ENCODE results near the gene GYS1.

Gene GYS1

DNA sequence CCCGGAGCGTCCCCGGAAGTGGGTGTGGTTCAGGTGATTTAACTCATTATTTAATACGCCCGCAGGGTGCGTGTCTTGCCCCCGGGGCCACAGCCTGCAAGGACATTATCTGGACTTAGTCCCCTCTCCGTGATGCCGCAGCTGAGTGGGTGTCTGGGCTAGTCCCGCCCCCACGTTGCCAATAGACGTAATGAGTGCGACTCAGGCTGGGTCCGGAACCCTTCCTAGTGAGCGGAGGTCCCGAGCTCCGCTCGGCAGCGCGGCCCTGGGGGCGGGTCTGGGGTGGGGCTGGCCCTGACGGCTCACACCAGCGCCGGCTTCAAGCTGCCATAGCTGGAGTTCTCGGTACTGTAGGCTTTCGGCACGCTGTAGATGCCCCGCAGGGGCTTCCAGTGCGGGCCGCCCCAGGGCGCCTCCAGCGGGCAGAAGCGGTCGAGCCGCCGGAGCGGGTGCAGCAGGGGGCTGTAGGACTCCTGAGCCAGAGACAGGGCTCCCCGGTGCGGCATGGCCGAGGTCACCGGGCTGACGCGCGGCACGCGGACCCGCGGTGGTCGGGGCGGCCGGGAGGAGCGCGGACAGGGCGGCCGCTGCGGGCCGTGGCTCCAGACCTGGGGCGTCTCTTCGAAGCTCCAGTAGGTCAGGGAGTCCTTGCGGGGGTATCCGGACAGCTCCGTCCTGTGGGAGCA is 24.7 kb upstream of the GYS1 start:
- DNase-seq (ENCODE audit: low read depth), result peak; percentile 44

DNA sequence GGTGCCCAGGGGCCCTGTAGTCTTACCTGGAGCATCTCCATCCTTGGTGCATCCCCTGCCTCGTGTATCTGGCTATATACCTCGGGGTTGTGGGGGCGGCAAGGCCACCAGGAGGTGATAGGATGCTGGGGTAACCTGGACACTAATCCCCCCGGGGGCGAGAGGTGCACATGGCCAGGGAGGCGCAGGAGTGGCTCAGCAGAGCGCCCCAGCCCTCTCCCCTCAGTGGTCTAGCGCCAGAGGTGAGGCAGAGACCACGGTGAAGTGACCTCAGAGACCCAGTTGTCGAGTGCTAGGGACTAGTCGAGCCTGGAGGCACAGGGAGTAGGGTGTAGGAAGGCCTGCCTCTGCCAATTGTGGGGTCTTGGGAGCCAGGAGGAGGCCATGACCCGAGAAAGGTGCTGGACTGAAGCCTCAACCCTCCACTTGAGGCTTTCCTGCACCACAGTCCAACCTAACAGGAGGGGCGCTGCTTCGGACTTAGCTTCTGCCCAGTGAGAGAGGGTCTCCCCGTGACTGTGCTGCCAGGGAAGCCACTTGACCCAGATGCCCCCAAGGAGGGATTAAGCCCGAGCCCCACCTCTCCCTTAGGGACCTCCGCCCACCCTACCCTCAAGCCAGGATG is 24.0 kb upstream of the GYS1 start, which contains the start of gene LHB:
LHB (minus strand) TSS at position 51 of the 625 bp plus-strand sequence; CDS start at position 41, 10 bp downstream.
- no peak for DNase-seq (ENCODE audit: low read depth)

DNA sequence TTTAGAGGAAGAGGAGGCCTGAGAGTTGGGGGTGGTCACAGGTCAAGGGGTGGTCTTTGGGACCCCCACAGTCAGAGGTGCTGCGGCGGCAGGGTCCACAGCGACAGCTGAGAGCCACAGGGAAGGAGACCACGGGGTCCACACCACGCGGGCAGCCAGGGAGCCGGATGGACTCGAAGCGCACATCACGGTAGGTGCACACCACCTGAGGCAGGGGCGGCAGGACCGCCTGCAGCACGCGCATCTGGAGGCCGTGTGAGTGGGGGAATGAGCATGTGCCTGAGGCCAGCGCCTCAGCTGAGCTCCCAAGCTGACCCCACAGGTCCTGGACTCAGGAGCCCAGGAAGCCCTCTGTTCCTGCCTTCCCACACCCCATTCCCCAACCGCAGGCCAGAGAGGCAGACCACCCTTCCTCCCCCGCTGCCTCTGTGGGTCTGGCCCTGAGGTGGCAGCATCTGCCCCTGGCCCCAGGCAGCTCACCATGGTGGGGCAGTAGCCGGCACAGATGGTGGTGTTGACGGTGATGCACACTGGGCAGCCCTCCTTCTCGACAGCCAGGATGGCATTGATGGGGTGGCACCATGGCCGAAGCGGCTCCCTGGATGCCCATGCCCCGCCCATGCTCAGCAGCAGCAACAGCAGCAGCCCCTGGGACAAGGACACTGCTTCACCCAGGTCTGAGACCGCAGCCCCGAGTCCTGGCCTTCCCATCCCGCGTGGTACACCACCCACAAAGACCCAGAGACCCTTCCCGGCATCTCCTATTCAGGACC is 23.1 kb upstream of the GYS1 start:
- no peak for DNase-seq (ENCODE audit: low read depth)

DNA sequence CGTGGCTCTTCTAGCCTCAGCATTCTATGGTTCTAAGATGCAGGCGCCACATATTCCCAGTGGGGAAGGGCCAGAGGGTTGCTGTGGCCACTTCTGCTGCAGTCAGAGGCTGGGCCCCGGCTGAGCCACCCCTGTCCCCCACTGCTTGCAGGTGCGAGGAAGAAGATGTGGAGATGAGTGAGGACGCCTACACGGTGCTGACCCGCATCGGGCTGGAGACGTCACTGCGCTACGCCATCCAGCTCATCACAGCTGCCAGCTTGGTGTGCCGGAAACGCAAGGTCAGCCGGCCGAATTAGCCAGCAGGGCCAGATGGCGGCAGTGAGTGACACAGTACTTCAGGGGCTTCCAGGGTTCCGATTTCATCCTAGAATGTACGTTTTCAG is 21.8 kb upstream of the GYS1 start:
- no peak for DNase-seq (ENCODE audit: low read depth)

DNA sequence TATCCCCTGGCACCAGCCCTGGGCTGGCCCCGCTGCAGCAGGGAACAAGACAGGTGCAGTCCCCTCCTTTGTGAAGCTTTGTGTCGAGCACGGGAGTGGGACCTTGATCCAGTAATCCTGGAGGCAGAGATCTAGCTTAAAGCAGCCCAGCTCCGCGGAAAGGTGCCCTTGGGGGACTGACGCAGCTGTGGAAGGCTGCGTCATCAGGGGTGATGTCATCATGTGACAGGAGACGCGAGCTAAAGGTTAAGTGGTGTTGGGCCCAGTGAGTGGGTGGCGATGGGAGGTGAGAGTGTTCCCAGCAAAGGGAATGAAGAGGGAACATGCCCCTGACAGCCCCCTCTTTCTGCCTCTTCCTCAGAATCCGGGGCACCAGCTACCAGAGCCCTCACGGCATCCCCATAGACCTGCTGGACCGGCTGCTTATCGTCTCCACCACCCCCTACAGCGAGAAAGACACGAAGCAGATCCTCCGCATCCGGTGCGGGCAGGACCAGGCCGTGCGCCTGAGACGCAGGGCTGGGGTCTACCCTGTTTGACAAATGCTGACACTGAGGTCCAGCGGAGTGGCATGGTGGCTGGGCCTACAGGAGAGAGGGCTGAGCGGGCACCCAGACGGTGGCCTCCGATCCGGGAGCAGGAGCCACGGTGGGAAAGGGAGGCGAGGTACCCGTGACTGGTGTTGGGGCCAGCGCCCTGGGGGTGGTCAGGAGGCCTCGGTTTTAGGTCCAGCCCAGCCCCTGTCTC is 21.2 kb upstream of the GYS1 start:
- no peak for DNase-seq (ENCODE audit: low read depth)

DNA sequence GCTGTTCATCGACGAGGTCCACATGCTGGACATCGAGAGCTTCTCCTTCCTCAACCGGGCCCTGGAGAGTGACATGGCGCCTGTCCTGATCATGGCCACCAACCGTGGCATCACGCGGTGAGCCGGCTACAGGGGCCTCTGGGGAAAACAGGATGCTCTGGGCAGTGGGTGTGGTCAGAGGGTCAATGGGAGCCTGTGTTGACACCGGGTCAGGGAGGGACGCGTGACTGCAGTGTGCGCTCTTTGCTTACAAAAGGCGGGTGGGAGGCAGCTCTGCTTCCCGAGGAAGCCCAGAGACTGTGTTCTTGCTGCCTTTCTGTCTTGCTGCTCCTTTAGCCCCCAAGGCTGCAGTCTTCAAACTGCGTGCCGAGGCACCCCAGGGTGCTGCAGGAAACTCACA is 18.1 kb upstream of the GYS1 start:
- no peak for DNase-seq (ENCODE audit: low read depth)

DNA sequence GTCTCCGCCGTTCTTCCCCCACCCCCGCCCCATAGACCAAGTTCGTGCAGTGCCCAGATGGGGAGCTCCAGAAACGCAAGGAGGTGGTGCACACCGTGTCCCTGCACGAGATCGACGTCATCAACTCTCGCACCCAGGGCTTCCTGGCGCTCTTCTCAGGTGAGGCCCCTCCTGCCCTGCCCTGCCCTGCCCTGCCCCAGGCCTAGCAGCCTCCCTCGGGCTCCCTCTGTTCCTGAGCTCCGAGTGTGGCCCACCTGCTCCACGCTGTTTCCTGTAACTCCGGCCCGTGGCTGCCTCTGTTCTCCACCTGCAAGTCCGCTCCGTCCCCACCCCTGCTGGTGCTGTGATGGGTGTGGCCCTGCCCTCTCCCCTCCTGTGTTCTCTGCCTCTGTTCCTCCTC is 17.3 kb upstream of the GYS1 start:
- no peak for DNase-seq (ENCODE audit: low read depth)

DNA sequence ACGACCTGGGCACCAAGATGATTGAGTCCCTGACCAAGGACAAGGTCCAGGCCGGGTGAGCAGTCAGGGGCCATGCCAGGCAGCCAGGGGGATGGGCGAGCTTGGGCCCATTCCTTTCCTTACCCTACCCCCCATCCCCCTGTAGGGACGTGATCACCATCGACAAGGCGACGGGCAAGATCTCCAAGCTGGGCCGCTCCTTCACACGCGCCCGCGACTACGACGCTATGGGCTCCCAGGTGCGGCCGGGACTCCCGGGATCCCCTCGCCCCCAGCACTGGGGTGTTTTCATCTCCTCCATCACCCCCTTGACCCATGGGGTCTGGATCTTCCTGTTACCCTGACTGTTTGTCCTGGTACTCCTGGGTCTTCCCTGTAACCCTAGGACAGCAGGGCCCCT is 16.7 kb upstream of the GYS1 start:
- no peak for DNase-seq (ENCODE audit: low read depth)

DNA sequence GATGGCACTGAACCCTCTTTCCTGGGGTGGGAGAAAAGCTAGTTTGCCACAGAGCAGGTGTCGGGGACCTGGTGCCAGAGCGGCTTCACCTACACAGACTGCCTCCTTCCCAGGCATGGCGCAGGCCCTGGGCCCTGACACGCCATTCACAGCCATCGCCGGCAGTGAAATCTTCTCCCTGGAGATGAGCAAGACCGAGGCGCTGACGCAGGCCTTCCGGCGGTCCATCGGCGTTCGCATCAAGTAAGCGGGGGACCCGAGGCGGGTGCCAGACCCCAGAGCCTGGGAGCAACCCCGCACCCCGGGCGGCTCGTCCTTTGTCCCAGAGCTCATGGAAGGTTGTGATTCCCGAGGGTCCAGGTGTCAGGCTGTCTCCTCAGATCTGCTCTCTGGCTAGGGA is 13.8 kb upstream of the GYS1 start:
- no peak for DNase-seq (ENCODE audit: low read depth)

DNA sequence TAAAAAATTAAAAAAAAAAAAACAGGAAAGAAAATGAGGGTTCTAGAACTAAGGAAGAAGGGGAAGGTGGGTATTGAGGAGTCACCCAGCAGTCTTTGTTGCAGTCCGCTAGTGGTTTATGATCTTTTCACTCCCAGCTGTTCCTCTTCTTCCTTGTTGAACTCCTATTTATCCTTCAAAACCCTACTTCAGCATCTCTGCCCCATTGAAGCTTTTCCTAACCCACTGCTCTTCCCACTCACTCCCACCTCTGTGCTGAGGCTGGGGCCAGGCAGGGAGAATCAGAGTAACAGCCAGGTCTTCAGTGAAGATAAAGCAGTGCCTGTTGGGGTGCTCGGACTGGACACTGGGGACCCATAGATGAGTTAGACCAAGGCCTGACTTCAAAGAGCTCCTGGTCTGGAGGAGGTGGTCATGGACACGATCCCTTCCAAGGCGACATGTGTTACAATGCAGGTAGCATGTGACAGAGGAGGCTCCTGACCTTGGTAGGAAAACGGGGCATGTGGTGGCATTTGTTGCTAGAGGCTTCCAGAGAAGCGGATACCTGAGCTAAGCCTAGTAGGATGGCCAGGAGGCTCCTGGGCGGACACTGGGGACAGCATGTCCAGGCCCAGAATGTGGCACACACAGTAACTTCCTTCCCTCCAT is 12.0 kb upstream of the GYS1 start:
- DNase-seq (ENCODE audit: low read depth), result no peak

DNA sequence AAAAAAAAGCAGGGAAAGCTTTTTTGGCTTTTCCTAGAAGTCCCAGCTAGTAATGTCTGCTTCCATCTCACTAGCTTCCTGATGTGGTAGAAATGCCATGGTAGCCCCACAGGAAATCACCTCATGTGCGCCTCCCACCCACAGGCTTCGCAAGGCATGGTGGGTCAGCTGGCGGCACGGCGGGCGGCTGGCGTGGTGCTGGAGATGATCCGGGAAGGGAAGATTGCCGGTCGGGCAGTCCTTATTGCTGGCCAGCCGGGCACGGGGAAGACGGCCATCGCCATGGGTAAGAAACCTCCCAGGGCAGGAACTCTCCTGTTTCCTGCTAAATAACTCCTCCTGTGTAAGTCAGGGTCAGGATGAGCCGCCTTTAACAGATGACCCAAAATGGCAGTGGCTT is 11.0 kb upstream of the GYS1 start:
- no peak for DNase-seq (ENCODE audit: low read depth)

DNA sequence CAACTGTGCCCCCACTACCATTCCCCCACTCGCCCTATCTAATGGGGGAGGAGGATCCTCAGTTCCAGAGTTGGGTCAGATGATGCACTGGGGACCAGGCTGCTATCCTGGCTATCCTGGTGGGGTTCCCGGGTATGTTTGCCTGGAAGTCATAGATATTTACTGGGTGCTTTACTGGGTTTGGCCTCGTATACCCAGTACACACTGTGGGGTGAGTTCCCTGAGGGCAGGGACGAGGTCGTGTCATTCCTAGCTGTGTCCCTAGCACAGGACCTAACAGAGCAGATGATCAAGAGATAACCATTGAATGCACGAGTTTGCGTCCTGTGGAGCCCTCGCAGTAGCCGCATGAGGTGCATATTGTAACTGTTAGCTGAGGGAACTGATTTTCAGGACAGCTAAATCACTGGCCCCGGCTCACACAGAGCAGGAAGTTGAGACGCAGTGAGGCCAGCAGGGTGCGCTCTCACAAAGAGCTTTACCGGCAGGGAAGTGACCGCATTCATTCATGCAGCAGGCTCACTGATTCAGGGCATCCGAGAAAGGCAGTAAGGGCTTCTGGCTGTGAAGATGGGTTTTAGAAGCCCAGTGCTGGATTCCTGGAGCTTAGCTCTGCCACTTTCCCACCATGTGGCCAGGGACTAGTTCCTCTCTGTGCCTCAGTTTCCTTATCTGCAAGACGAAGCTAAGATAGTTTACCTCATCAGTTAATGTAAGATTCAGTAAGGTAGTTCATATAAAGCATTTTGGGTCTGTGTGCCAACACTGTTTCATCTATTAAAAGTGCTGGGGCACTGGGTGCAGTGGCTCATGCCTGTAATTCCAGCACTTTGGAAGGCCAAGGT is 6.6 kb upstream of the GYS1 start:
- peak; percentile 32 for DNase-seq (ENCODE audit: low read depth)

DNA sequence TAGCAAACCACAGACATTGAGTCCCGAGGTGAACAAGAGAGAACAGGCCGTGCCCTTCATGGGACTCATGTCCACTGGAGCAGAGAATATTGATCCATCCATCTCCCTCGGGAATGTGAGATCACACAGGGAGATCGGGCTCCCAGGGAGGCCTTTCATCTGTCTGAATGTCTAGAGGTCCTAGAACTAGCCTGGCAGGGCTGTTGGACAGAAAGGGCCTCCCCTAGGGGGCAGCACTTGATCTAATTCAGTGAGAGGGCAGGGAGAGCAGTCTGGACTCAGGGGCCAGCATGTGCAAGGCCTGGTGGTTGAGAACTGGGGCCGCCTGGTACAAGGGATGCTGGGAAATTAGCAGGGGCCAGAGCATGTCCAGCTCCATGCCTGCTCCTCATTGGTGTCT is 4.9 kb upstream of the GYS1 start:
- no peak for DNase-seq (ENCODE audit: low read depth)

DNA sequence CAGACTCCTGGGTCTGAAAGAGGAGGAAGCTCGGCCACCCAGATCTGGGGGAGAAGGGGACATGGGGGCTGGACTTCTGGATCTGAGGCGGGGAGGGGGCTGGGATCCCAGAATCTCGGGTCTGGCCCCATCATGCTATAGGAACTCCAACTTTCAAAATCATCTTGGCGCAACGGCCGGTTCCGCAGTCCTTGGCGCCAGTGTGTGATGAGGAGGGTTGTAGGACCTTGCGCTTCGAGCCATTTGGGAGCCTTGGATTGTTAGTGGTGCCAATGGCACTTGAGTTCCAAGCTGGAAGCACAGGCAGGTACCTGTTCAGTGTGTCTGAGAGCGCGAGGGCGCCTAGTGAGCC is 902 bp upstream of the GYS1 start:
- no peak for DNase-seq (ENCODE audit: low read depth)

DNA sequence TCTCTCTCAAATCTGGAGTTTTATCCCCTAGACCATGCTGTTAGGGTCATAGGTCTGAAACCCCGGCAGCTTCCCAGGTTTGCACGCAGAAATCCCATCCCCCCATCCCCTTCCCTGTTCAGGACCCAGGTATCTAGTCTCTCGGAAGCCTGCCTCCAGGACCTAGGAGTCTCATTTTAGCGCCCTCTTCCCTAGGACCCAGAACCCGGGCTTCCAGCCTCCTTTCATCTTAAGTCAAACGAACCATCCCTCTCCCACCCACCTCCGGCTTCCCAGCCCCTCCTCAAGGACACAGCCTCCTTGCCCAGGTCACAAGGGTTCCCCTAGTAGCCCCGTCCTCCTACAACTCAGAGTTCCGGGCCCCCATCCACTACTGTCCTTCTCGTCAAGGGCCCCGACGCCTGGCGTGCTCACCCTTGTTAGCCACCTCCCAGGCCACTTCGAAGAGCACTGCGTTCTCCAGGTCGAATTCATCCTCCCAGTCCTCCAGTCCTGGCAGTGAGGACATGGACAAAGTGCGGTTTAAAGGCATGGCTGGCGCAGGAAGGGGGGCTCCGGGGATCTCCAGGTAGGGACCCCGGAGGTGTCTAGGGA is 431 bp downstream of the GYS1 start:
- no peak for DNase-seq (ENCODE audit: low read depth)

DNA sequence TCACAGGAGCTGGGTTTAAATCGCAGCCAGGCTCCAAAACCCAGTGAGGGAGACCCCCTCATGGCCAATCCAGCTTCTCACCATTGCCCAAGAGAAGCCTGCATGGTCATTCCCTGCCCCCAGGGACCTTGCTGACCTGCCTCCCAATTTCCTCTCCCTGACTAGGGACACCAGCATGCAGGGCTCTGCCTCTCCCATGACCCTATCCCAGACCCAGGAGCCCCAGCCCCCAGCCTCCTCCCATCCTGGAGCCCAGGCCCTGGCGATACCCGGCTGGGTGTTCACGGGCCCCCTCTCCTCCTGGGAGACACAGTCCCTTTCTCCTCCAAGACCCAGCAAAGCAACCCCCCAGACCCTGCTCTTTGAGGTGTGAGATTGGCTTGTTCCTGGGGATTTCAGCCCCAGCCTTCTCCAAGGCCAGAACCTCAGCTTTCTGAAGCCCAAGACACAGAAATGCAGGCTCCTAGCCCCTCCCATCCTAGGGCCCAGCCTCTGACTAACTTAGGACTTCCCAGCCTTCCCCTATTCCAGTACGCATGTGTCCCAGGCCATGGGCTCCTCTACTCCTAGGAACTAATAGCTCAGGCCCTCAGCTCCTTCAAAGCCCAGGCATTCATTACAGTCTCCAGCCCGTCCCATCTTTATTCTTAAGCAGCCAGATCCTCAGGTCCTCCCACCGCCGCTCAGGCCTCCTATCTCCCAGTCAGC is 1.1 kb downstream of the GYS1 start:
- no peak for DNase-seq (ENCODE audit: low read depth)

DNA sequence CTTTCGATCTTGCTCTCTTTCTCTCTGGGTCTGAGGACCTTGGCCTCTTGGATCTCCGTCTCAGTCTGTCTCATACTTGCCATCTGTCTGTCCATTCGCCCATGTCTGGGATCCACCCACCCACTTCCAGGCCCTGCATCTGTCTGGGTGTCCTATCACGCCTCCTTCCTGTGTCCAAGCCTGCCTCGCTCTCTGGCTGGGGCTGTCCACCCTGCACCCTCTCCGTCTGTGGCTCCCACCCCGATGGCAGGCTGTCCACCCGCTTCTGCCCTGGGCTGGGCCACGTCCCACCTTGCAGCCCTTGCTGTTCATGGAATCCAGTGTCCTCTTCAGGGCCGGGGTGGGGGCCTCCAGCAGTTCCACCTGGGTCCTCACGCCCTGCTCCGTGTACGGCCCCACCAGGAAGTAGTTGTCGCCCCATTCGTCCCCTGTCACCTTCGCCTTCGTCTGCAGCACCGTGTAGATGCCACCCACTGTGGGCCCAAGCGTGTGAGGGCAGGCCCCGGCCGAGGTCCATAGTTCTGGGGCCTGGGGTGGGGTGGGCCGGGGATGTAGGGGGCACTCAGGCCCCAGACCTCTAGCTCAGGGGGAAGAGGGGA is 2.0 kb downstream of the GYS1 start:
- no peak for DNase-seq (ENCODE audit: low read depth)

DNA sequence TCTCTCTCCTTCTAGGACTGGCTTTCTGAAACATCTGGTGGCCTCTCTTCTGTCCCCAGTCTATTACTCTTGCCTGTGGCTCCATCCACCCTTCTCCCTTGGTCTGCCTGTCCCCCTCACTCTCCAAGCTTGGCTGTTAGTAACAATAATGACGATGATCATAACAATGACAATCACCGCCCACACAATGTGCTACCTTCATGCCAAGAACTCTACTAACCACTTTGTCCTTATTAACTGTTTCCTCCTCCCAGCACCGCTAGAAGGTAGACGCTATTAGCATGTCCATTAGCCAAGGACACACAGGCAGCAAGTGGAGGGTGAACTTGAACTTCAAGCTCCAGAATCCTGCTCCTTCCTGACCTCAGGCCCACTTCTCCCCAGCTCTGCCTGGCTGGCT is 2.7 kb downstream of the GYS1 start:
- DNase-seq (ENCODE audit: low read depth), result no peak

DNA sequence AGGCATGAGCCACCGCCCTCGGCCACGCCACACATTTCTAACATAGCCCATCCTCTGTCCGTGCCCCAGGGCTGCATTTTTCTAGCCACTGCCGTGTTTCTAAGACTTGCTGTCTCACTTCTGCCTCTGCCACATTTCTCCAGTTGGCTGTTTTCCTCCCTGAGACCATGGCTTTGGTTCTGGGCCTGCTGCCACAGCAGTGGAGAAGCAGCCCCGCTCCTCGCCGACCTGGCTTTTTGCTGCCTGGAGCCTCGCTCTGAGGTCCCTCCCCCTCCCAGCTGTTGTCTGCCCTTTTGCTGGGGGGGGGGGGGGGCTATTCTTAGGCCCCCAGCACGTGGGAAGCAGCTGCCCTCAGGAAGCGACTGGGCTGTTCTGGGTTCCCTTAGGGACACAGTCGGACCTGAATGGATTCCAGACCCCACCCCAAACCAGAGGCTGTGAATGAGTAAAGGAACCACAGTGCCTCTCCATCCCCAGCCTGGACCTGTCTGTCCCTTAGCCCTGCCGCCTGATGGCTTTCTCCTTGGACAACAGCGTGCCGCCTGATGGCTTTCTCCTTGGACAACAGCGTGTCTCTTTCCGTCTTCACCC is 3.3 kb downstream of the GYS1 start:
- no peak for DNase-seq (ENCODE audit: low read depth)

All from stimulated activated CD8-positive, alpha-beta memory T cell treated with anti-CD3 and anti-CD28 coated beads, Interleukin-15, amount 100 ng/mL, for 1 hour (primary cell).